ENCODE measurements around the gene ENAH.
"Not testable (repeated sequence)": the region's sequence is repeated elsewhere in the genome, so short reads cannot be mapped to it uniquely, and the experiment has no call there.

Gene ENAH

DNA sequence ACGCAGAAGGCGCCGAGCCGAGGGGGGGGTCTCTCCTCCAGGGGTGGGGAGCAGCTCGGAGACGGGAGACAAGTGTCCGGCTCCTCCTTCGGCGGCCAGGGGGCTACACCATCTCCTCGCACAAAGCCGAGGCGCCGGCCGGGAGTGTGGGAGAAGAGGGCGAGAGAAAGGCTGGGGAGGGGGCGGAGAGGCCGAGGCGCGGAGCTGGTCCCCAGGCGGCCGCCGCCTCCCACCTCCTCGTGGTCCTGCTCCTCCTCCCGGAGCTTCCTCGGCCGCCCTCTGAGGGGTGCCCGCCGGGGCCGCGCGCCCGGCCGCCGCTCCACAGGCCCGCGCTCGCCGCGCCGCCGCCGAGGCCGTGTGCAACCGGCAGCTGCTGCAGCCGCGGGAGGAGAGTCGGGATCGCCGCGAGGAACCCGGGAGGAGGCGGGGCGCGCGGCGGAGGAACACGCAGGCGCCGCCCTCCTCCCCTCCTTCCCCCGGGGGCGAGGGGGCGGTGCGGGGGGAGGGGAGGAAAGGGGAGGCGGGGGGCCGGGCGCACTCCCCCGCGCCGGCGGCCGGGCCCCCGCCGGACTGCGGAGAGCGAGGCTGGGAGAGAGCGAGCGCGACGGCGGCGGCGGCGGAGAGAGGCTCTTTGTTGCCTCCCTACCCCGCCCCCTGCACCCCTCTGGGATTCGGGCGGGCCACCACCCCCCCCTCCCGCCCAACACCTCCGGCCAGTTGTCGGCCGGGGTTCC, at the start of gene ENAH:
Gene ENAH, minus strand, starts transcription at position 395 of the 734 bp plus-strand sequence. CDS start 433 bp downstream, outside the sequence.
- no peak for DNase-seq (ENCODE audit: low read depth)

DNA sequence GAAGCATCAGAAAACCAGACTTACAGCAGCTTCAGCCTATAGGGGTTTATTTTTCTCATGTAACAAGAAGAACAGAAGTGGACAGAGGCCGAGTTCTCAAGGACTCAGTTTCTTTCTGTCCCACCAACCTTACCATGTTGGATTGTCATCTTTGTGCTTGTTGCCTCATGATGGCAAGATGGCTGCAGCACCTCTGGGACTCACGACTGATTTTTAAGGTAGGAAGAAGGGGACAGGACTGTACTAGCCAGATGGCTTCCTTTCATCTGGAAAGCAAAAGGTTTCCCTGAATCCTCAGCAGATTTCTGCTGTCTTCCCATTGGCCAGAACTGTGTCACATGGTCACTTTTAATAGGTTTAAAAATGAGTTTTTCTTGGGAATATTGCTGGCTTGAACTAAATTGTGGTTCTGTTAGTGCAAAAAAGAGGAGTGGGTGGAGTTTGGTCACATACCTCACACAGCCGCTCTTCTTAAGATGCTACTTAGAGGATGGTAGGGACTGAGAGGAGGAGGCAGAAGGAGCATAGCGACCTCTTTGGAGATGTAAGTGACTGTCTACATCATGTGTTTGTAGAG, 48.1 kb upstream of the ENAH start:
- no peak for DNase-seq (ENCODE audit: low read depth)

DNA sequence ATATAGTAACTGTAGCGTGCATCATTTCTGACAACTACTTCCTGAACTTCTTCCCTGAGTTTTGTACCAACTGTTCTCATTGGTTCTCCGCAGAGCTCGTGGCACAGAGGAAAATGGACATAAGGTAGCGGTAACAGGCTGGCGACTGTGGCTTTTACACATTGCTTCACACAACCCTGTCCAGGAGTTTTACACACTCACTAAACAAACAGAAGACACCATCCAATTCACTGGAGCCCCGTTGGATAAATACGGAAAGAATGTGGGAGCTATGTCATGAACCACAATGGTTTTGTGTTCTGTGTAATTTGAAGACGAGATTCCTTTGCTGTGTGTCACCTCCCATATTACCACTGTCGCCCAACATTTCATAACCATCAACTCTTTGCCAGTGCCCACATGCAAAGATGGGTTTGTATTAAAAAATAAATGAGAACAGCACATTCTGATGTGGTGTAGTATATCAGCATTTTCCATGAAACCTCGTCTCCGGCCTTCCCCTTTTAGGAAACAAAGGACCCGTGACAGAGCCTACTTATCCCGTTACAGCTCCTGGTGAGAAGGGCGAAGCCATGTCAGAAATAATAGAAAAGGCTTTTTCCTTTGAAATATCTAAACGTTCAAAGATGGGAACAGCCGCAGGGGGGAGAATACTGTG, 47.4 kb upstream of the ENAH start:
- no peak for DNase-seq (ENCODE audit: low read depth)

GRCh38 chr1:225699336-225699735, 46.4 kb upstream of the ENAH start:
- no peak for DNase-seq (ENCODE audit: low read depth)

DNA sequence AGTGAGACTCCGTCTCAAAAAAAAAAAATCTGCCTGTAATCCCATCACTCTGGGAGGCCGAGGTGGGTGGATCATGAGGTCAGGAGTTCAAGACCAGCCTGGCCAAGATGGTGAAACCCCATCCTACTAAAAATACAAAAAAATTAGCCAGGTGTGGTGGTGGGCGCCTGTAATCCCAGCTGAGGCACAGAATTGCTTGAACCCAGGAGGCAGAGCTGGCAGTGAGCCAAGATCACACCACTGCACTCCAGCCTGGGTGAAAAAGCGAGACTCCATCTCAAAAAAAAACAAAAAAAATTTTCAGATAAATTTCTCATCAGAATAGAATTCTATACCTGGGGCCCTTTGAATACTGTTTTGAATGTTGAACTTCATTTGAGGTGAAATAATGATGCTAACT, 45.3 kb upstream of the ENAH start:
- DNase-seq (ENCODE audit: low read depth): not testable (repeated sequence)

DNA sequence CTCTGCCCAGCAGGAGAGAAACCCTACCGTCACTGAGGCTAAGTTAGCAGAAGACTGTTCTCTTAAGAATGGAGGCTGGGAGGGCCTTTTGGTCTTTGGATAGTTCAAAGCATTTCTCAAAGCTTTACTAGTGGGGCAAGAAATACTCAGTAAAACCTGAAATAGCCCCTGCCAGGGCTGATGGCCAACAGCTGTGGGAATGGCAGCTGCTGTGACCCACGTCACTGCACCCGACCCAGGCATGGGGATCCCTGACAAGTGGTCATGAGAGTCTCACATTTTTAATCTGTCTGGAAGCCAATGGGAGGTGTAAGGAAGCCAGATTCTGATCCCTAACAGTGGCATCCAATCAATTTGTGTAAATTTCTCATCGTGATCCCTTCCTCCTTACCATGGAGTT, 44.5 kb upstream of the ENAH start:
- DNase-seq (ENCODE audit: low read depth): no peak

DNA sequence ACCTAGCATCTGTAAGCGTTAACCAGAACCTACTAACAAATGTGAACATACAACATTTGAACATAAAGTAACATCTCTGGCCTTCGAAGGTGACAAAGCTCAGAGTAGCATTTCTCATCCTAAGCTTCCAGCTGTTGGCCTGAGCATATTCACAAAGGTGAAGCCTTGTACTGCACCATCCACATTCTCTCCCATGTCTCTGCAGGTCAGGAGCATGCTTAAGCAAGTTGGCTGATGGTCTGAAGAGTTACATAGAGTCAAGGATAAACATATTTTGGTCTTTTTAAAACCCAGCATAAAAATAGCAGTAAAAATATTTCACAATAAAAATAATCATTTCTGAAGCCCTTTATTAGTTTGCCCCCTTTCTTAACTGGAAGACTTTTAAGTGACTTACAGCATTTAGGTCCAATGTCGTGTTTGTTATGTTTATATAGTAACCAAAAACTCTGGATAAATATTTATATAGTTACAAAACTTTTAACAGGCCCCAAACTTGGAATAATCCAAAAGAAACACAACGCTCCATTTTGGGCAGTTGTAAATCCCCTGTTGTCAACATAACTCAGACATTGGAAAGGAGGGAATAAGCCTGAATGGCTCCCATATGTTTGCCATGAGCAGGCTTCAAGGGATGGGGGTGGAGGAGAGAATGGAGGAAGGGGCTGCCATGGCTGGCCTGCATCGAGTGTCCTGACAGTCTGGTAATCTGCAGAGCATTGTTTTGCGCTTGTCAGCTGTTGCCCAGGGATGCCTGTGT, 42.8 kb upstream of the ENAH start:
- no peak for DNase-seq (ENCODE audit: low read depth)

DNA sequence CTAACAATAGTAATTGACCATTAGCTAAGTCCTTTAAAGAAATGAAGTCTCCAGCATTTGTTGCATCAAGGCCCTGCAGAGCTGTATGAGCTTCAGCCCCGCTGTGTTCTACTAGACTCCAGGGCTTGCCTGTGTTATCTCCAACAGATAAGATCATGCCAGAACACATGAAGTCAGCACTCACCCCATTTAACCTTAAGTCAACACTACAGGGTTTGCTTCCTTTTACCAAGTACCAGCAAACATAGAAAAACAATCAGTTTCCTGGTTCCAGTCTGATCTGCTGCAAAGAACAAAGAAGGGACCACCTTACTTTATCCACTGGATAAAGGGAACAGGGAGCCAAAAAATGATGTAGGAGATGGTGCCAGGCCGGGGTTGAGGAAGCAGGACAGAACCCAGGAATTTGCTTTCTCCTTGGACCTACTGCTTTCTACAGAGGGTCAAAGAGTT, 41.3 kb upstream of the ENAH start:
- DNase-seq (ENCODE audit: low read depth): no peak

DNA sequence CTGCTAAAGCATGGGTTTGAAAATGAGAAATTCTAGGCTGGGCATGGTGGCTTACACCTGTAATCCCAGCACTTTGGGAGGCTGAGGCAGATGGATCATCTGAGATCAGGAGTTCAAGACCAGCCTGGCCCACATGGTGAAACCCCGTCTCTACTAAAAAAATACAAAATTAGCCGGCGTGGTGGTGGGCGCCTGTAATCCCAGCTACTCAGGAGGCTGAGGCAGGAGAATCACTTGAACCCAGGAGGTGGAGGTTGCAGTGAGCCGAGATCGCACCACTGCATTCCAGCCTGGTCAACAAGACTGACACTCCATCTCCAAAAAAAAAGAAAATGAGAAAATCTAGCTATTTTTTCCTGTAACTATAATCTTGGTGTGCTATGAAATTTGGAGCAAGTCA, 40.8 kb upstream of the ENAH start:
- not testable (repeated sequence) for DNase-seq (ENCODE audit: low read depth)

DNA sequence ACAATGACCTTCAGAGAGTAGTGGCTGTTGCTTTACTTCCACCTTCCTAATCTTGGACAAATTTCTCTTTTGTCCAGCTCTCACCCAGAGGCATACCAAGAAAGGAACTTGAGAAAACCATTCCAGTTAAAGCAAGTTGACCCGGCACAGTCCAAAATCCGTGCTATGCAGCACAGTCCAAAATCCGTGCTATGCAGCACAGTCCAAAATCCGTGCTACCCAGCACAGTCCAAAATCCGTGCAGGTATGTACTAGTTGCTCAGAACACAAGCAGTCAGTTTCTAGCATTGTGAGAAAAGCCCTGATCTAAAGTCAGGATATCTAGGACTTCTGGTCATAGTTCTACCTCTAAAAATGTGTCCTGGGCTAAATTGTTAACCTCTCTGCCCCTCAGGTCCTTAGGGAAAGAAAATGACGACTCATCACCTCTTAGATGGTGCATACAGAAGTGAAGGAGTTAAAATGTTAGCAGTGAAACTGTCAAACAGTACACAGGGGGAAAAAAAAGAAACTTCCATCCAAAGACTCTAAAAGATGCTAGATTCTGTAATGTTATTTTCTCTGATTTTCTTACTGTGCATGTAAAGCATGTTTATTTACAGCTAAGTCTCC, 40.3 kb upstream of the ENAH start:
- no peak for DNase-seq (ENCODE audit: low read depth)

DNA sequence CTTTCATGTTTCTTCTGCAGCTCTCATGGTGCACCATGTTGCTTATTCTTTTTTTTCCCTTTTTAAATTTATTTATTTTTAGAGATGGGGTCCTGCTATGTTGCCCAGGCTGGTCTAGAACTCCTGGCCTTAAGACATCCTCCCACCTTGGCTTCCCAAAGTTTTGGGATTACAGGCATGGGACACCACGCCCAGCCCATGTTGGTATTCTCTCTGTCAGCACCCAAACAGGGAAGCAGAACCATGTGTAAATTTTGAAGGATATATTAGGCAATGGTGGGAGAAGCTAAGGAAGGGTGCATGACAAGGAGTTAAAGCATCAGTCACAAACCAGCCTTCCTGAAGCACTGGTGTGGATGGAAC, 39.6 kb upstream of the ENAH start:
- no peak for DNase-seq (ENCODE audit: low read depth)

DNA sequence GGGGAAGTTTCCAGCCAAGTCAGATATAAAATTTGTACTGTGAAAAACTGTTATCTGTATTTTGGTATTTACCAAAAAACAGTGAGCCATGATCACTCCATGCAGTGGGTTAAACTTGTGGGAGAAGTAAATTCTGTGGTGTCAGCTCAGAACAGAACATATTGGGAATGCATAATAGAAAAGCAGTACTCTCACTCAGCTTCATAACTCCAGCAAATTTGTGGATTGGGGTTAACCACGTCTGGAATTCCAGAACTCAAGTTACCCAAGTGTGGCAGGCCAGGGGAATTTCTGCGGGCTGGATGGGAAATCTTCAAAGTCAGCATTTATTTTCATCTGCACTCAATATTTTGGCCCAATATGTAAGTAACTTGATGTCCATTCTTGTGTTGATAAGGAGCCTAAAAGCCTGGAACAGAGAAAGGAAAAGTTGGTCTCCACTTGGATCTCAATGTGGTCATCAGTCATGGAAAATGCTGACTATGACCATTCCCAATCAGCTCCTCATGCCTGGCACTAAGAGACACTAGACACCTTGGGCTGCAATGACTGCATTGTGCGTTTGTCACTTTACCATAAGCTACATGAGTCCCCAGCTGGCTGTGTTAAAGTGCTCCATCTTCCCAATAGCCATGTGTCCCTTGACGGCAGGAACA, 39.1 kb upstream of the ENAH start:
- no peak for DNase-seq (ENCODE audit: low read depth)

- no peak for DNase-seq (ENCODE audit: low read depth)
Measured at GRCh38 chr1:225691377-225691776, 38.5 kb upstream of the ENAH start.

- DNase-seq (ENCODE audit: low read depth): no peak
Measured at GRCh38 chr1:225689882-225690459, 37.0 kb upstream of the ENAH start.

GRCh38 chr1:225688345-225688744, 35.4 kb upstream of the ENAH start:
- no peak for DNase-seq (ENCODE audit: low read depth)

DNA sequence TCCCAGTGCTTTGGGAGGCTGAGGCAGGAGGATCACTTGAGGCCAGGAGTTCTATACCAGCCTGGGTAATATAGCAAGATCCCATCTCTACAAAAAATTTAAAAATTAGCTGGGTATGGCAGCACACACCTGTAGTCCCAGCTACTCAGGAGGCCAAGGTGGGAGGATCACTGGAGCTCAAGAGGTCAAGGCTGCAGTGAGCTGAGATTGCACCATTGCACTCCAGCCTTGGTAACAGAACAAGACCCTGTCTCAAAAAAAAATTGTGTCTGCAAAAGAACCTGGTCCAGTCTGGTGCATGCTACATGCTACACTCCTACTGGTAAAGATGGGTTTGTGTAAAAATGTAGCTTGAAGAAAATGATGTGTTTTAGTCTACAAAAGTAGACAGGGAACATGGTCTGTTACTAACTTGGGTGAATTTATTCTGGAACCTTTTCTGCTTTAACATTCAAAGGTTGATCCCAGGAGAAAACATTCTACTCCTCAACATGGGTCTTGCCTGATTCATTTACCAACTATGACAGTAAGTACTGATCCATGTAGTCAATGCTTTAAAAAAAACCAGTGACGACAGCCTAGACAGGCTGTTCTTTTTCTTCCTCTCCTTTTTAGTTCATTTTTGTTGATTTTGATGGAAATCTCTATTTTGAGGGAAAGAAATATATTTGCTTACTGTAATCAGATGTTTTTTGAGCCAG, 32.7 kb upstream of the ENAH start:
- no peak for DNase-seq (ENCODE audit: low read depth)

DNA sequence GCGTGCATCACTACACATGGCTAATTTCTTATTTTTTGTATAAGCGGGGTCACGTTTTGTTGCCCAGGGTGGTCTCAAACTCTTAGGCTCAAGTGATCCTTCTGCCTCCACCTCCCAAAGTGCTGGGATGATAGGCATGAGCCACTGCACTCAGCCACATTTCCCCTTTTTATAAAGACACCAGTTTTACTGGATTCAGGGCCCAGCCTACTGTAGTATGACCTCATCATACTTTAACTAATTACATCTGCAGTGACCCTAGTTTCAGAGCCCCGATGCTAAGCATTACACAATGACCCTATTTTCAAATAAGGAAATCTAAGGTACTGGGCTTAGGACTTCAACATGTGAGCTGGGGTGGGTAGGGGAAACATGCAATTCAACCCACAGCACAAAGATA, 31.8 kb upstream of the ENAH start:
- DNase-seq (ENCODE audit: low read depth): no peak

DNA sequence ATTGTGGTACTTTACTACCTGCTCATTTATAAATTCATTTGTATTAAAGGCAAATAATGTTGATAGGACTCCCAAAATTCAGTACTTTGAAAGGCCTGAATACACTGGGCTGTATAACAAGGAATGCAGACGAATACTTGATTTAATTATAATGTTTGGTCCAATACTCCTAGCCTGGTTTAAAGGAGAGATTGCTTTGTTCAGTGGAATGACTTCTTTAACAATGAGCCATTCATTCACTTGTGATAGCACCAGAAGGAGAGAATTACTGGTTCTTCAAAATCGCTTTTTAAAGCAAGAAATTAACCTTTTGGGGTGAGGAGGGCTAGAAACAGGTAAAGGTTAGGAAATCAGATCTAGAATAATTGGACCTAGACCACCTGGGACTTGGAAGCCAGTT, 28.3 kb upstream of the ENAH start:
- DNase-seq (ENCODE audit: low read depth): no peak

DNA sequence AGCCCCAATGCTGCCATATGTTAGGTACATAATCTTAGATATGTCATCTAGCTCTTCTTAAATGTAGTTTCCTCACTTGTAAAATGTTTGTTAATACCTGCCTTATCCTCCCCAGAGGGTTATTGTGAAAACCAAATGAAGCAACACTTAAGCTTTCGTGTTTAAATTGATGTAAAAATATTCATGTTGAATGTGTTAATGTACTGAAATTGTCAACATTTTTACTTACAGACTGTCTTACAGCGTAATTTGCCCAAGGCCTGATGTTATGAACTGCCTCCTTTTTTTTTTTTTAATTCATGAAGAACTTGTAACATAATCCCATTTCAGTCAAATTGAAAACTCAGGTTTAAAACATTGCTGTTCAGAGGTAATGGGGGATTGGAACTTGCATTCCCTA, 25.6 kb upstream of the ENAH start:
- DNase-seq (ENCODE audit: low read depth): no peak

DNA sequence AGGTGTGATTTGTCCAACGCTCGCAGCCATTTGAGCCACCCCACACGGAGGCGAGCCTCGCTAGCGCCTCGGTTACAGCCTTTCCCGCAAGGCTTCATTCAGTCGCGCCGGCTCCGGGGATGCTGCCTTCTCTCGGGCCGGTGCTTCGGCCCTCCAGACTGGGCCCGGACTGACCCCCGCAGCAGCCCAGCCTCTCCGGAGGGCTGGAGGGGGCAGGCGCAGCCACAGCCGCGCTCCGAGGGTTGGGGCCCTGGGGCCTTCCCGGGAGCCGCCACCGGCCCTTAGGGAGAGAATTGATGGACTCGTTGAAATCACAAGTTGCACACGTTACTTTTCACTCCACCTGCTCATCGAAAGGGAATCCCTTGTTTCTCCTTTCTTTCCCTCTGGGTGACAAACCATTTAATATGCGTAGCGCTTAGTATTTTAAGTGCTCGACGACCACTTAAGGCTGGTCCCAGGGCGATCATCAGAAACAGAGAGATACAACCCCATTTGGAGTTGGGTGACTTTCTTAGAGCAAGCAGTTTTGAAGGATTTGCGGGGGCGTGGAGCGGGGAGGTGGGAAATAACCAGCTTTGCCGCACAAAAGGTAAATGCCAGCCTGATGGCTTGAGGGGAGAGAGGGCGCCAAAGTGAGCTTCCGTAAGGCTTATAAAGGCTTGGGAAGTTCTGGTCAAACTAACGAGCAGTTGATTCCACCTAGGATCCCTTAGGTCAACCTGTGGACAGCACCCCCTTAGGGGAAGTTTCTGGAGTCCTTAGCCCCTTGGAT, 24.6 kb upstream of the ENAH start:
- DNase-seq (ENCODE audit: low read depth): no peak
